ENCODE data around the gene STK11.
A peak's percentile ranks its signal among the peaks of the same experiment; 100 is the strongest.

Gene STK11

GRCh38 chr19:1172353-1173158 is 33.0 kb upstream of the STK11 start:
- peak overlapping the region; percentile 98 for H3K4me3 ChIP-seq (ENCODE audit: low read length)
- no peaks in the 10 kb centered on the region for H4K20me1 ChIP-seq (ENCODE audit: insufficient read depth, low read length)

DNA sequence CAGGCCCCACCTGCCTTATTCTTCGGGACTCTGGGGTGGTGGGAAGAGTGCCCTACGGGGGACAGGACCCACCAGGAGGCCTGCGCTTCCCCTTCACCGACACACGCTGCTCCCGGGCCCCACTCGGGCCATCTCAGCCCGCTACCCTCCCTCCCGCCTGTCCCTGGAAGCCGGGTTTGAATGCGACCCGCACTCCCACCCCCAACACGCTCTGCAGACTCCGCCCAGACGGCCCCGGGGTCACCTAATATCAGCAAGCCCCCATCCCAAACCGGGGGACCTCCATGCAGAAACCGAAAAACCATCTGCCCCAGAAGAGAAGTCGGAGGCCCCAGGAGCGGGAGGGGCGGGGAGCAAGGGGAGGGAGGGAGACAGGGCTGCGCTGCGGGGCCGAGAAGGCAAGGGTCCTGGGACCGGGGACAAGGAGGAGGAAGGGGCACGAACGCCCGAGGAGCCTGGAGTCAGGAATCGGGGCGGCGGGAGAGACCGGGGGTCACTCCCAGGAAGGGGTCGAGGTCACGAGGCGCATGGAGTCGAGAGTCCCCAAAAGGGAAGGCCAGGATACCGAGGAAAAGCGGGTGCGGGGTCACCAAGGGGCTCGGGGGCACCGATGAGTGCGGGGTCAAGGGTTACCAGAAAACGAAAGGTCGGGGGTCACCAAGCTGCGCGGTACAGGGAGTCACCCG is 32.3 kb upstream of the STK11 start:
- no peaks in the 10 kb centered on the region for H3K4me1 ChIP-seq (ENCODE audit: low read length)

More at GRCh38 chr19:1172353-1173158, 33.0 kb upstream of the STK11 start:
- no peaks in the 10 kb centered on the region for H3K36me3 ChIP-seq (replicated peaks; ENCODE audit: insufficient read depth, low read length)
- H3K4me2 ChIP-seq (ENCODE audit: low read depth, low read length) = peak overlapping the region; percentile 97
- no peaks in the 10 kb centered on the region for H3K4me1 ChIP-seq (ENCODE audit: low read length)
- DNase-seq = peak; percentile 4
- no peaks in the 10 kb centered on the region for H3K9me2 ChIP-seq (replicated peaks; ENCODE audit: insufficient read depth, low read length)
- H3K79me2 ChIP-seq (ENCODE audit: low read length) = peaks cover 62% of the 10 kb centered on the region
- no peak for TF ChIP-seq EZH2 (optimal IDR thresholded peaks at IDR 0.05; ENCODE audit: low read depth, low read length)
- TF ChIP-seq, protein P1, sequence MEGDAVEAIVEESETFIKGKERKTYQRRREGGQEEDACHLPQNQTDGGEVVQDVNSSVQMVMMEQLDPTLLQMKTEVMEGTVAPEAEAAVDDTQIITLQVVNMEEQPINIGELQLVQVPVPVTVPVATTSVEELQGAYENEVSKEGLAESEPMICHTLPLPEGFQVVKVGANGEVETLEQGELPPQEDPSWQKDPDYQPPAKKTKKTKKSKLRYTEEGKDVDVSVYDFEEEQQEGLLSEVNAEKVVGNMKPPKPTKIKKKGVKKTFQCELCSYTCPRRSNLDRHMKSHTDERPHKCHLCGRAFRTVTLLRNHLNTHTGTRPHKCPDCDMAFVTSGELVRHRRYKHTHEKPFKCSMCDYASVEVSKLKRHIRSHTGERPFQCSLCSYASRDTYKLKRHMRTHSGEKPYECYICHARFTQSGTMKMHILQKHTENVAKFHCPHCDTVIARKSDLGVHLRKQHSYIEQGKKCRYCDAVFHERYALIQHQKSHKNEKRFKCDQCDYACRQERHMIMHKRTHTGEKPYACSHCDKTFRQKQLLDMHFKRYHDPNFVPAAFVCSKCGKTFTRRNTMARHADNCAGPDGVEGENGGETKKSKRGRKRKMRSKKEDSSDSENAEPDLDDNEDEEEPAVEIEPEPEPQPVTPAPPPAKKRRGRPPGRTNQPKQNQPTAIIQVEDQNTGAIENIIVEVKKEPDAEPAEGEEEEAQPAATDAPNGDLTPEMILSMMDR (IDR thresholded peaks at IDR 0.05; ENCODE audit: low read length) = no peak
- no peak for TF ChIP-seq EZH2phosphoT487 (IDR thresholded peaks at IDR 0.05; ENCODE audit: low read length)
- H3K27ac ChIP-seq (ENCODE audit: low read length) = no peak overlapping the region
- H3K9me3 ChIP-seq (replicated peaks; ENCODE audit: insufficient read depth, low read length) = no peaks in the 10 kb centered on the region
- H2AFZ ChIP-seq (ENCODE audit: low read length) = no peak overlapping the region
- H3K9ac ChIP-seq (ENCODE audit: low read length) = peak overlapping the region; percentile 91; the same call in 1 of the 2 replicates
- H3K27me3 ChIP-seq (replicated peaks; ENCODE audit: insufficient read depth, low read length) = no peaks in the 10 kb centered on the region
- no peaks in the 10 kb centered on the region for H3F3A ChIP-seq (ENCODE audit: insufficient read depth, low read length)

GRCh38 chr19:1173845-1174809 is 31.5 kb upstream of the STK11 start, which contains the start of gene SBNO2:
Gene SBNO2, minus strand, starts transcription at chr19:1174268. Its CDS starts 19,992 bp downstream, at chr19:1154276.
- Histone ChIP-seq H3F3A (ENCODE audit: insufficient read depth, low read length) (no peaks in the 10 kb centered on the region), H3K9me3 (replicated peaks; ENCODE audit: insufficient read depth, low read length) (no peaks in the 10 kb centered on the region), H3K4me3 (ENCODE audit: low read length) (peak within 1 kb of the TSS; percentile 98), H3K9ac (ENCODE audit: low read length) (peak within 1 kb of the TSS; percentile 91), H3K27me3 (replicated peaks; ENCODE audit: insufficient read depth, low read length) (no peaks in the 10 kb centered on the region), H3K79me2 (ENCODE audit: low read length) (peaks cover 46% of the 10 kb centered on the region), H4K20me1 (ENCODE audit: insufficient read depth, low read length) (no peaks in the 10 kb centered on the region), H3K27ac (ENCODE audit: low read length) (no peak within 1 kb of the TSS), H3K9me2 (replicated peaks; ENCODE audit: insufficient read depth, low read length) (no peaks in the 10 kb centered on the region), H2AFZ (ENCODE audit: low read length) (peak within 1 kb of the TSS; percentile 82), H3K4me1 (ENCODE audit: low read length) (no peaks in the 10 kb centered on the region), H3K4me2 (ENCODE audit: low read depth, low read length) (peak within 1 kb of the TSS; percentile 97), H3K36me3 (replicated peaks; ENCODE audit: insufficient read depth, low read length) (no peaks in the 10 kb centered on the region)
- TF ChIP-seq EZH2 (optimal IDR thresholded peaks at IDR 0.05; ENCODE audit: low read depth, low read length) (no peak), EZH2phosphoT487 (IDR thresholded peaks at IDR 0.05; ENCODE audit: low read length) (no peak)
- TF ChIP-seq, protein P1 (IDR thresholded peaks at IDR 0.05; ENCODE audit: low read length) = no peak
- peak; percentile 94 for DNase-seq

More for the DNA sequence above, 32.3 kb upstream of the STK11 start:
- Histone ChIP-seq H3K4me2 (ENCODE audit: low read depth, low read length) (peak overlapping the region; percentile 97), H3K9ac (ENCODE audit: low read length) (peak overlapping the region; percentile 91), H3F3A (ENCODE audit: insufficient read depth, low read length) (no peaks in the 10 kb centered on the region), H3K9me2 (replicated peaks; ENCODE audit: insufficient read depth, low read length) (no peaks in the 10 kb centered on the region), H3K36me3 (replicated peaks; ENCODE audit: insufficient read depth, low read length) (no peaks in the 10 kb centered on the region), H3K4me3 (ENCODE audit: low read length) (peak overlapping the region; percentile 98), H3K9me3 (replicated peaks; ENCODE audit: insufficient read depth, low read length) (no peaks in the 10 kb centered on the region), H2AFZ (ENCODE audit: low read length) (peak overlapping the region; percentile 59), H3K79me2 (ENCODE audit: low read length) (peaks cover 55% of the 10 kb centered on the region), H3K27ac (ENCODE audit: low read length) (no peak overlapping the region), H3K27me3 (replicated peaks; ENCODE audit: insufficient read depth, low read length) (no peaks in the 10 kb centered on the region), H4K20me1 (ENCODE audit: insufficient read depth, low read length) (no peaks in the 10 kb centered on the region)
- peak; percentile 22 for DNase-seq
- TF ChIP-seq, protein P1 (IDR thresholded peaks at IDR 0.05; ENCODE audit: low read length) = no peak
- TF ChIP-seq EZH2 (optimal IDR thresholded peaks at IDR 0.05; ENCODE audit: low read depth, low read length) (no peak), EZH2phosphoT487 (IDR thresholded peaks at IDR 0.05; ENCODE audit: low read length) (no peak)

Measured in MM.1S (cell line).